ENCODE measurements around the gene ARIH1.

DNA sequence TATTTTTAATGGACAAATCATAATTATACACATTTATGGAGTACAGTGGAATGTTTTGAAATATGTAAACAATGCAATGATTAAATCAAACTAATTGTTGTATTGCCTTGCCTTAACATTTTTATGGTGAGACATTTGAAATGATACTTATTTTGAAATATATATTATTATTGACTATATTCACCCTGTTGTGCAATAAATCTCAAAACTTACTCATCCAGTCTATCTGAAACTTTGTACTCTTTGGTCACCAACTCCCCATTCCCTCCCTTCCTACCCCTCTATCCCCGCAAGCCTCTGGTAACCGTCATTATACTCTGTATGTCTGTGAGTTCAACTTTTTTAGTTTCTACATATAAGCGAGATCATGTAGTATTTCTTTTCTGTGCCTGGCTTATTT lies 105.7 kb downstream of the ARIH1 start:
- TF ChIP-seq CTCF (IDR thresholded peaks at IDR 0.05) = no peak
- no peak for TF ChIP-seq POLR2A (IDR thresholded peaks at IDR 0.05)

All from uterus (tissue), 2 donors.